HL-60/S4 treated with retinoic acid at 250 ng/mL for 4 days and 3 days (cell line): Measurements from ENCODE around the gene ELAVL1.
"Not testable (repeated sequence)": the region's sequence is repeated elsewhere in the genome, so short reads cannot be mapped to it uniquely, and the experiment has no call there.

Source experiments
- in situ Hi-C: fragments of 300-500 bp; cut with MboI; formaldehyde crosslinking; loops from 2 replicates; pipeline ENCODE4 v1.7.0; 2022; ENCODE audit warnings: low sequenced_read_pairs

Gene ELAVL1

GRCh38 chr19:7970716-7971448 is 34.6 kb downstream of the ELAVL1 start:
- in situ Hi-C loops, result no loop called here

- in situ Hi-C loops, result no loop called here
Measured at GRCh38 chr19:7969555-7969939, 35.9 kb downstream of the ELAVL1 start.

- in situ Hi-C loops, result no loop called here
Measured at GRCh38 chr19:7968796-7969554, 36.5 kb downstream of the ELAVL1 start.

GRCh38 chr19:7968008-7968795 is 37.2 kb downstream of the ELAVL1 start:
- in situ Hi-C loops, result no loop called here

GRCh38 chr19:7965921-7966665 is 39.3 kb downstream of the ELAVL1 start:
- in situ Hi-C loops, result no loop called here

- in situ Hi-C loops, result no loop called here
Measured at GRCh38 chr19:7965259-7965841, 40.1 kb downstream of the ELAVL1 start.

- in situ Hi-C loops, result no loop called here
Measured at GRCh38 chr19:7963566-7963965, 41.9 kb downstream of the ELAVL1 start.

- in situ Hi-C loops, result no loop called here
Measured at GRCh38 chr19:7962644-7963268, 42.7 kb downstream of the ELAVL1 start.

GRCh38 chr19:7961920-7962626 is 43.4 kb downstream of the ELAVL1 start:
- in situ Hi-C loops, result no loop called here

GRCh38 chr19:7961082-7961481 is 44.4 kb downstream of the ELAVL1 start:
- in situ Hi-C loops, result not testable (repeated sequence)

GRCh38 chr19:7959211-7959610 is 46.2 kb downstream of the ELAVL1 start:
- in situ Hi-C loops, result no loop called here

- in situ Hi-C loops, result no loop called here
Measured at GRCh38 chr19:7955696-7956095, 49.7 kb downstream of the ELAVL1 start.

GRCh38 chr19:7953576-7953975 is 51.9 kb downstream of the ELAVL1 start:
- in situ Hi-C loops, result no loop called here

GRCh38 chr19:7953060-7953459 is 52.4 kb downstream of the ELAVL1 start:
- in situ Hi-C loops, result no loop called here

- in situ Hi-C loops, result no loop called here
Measured at GRCh38 chr19:7947939-7948338, 57.5 kb downstream of the ELAVL1 start.

GRCh38 chr19:7944177-7944761 is 61.2 kb downstream of the ELAVL1 start:
- in situ Hi-C loops, result no loop called here

- in situ Hi-C loops, result no loop called here
Measured at GRCh38 chr19:7943444-7944176, 61.8 kb downstream of the ELAVL1 start, which contains the start of gene TIMM44. TSS of gene TIMM44 (minus strand) at chr19:7943666. CDS start at chr19:7943651, 15 bp downstream.

- in situ Hi-C loops, result no loop called here
Measured at GRCh38 chr19:7942981-7943443, 62.4 kb downstream of the ELAVL1 start.
